ENCODE results near the gene ALDH4A1.
"Not testable (repeated sequence)": the region's sequence is repeated elsewhere in the genome, so short reads cannot be mapped to it uniquely, and the experiment has no call there.

Gene ALDH4A1

GRCh38 chr1:18875796-18876128, 26.6 kb downstream of the ALDH4A1 start:
- no peak overlapping the region for H3K4me3 ChIP-seq (ENCODE audit: low read depth, low read length)
- TF ChIP-seq CTCF (conservative IDR thresholded peaks at IDR 0.05; ENCODE audit: low read depth, low read length): no peak
- DNase-seq (ENCODE audit: low read depth): no peak

- peak; percentile 88 for TF ChIP-seq CTCF (conservative IDR thresholded peaks at IDR 0.05; ENCODE audit: low read depth, low read length)
- H3K4me3 ChIP-seq (ENCODE audit: low read depth, low read length): no peak overlapping the region
- DNase-seq (ENCODE audit: low read depth): peak; percentile 94
These were observed 27.1 kb downstream of the ALDH4A1 start for GRCh38 chr1:18875107-18875795.

- no peak overlapping the region for H3K4me3 ChIP-seq (ENCODE audit: low read depth, low read length)
- TF ChIP-seq CTCF (conservative IDR thresholded peaks at IDR 0.05; ENCODE audit: low read depth, low read length): no peak
- DNase-seq (ENCODE audit: low read depth): no peak
These were observed 27.8 kb downstream of the ALDH4A1 start for GRCh38 chr1:18874600-18874999.

GRCh38 chr1:18874036-18874435, 28.3 kb downstream of the ALDH4A1 start:
- TF ChIP-seq CTCF (conservative IDR thresholded peaks at IDR 0.05; ENCODE audit: low read depth, low read length): no peak
- DNase-seq (ENCODE audit: low read depth): no peak
- H3K4me3 ChIP-seq (ENCODE audit: low read depth, low read length): no peak overlapping the region

- DNase-seq (ENCODE audit: low read depth): no peak
- no peak overlapping the region for H3K4me3 ChIP-seq (ENCODE audit: low read depth, low read length)
- TF ChIP-seq CTCF (conservative IDR thresholded peaks at IDR 0.05; ENCODE audit: low read depth, low read length): no peak
These were observed 30.2 kb downstream of the ALDH4A1 start for GRCh38 chr1:18872071-18872611.

- H3K4me3 ChIP-seq (ENCODE audit: low read depth, low read length): no peak overlapping the region
- DNase-seq (ENCODE audit: low read depth): no peak
- TF ChIP-seq CTCF (conservative IDR thresholded peaks at IDR 0.05; ENCODE audit: low read depth, low read length): no peak
These were observed 30.8 kb downstream of the ALDH4A1 start for GRCh38 chr1:18871401-18872070.

- TF ChIP-seq CTCF (conservative IDR thresholded peaks at IDR 0.05; ENCODE audit: low read depth, low read length): no peak
- no peak for DNase-seq (ENCODE audit: low read depth)
- no peak overlapping the region for H3K4me3 ChIP-seq (ENCODE audit: low read depth, low read length)
These were observed 31.4 kb downstream of the ALDH4A1 start for GRCh38 chr1:18870957-18871356.

GRCh38 chr1:18870595-18870865, 31.8 kb downstream of the ALDH4A1 start:
- H3K4me3 ChIP-seq (ENCODE audit: low read depth, low read length); DNase-seq (ENCODE audit: low read depth): not testable (repeated sequence)
